ENCODE data around the gene SPRTN. TPM values are rescaled to one million over a fixed set of nuclear protein-coding genes. Genes with fewer than 3 reads are reported as not detected.
A peak's percentile ranks its signal among the peaks of the same experiment; 100 is the strongest.

SPRTN gene
- total RNA-seq, 4 donors from 2014 or later: 11.9 to 23.7 (median 15.0) TPM

- DNase-seq (ENCODE audit: extremely low spot score): no peak
- H3K4me3 ChIP-seq: no peak overlapping the region
- WGBS: 83% methylated on average over 4 of the region's 4 CpGs
- no peaks in the 10 kb centered on the region for H3K27me3 ChIP-seq
- H3K4me1 ChIP-seq: peaks cover 55 to 82% (median 73%) of the 10 kb centered on the region in 4 donors
- intact Hi-C loops (cut with DNase I): no loop called here
- H3K9me3 ChIP-seq: no peaks in the 10 kb centered on the region
- H3K36me3 ChIP-seq: no peaks in the 10 kb centered on the region
- H3K27ac ChIP-seq (replicated peaks in 1 of 4): peak overlapping the region; percentile 58 to 77 (median 62)
- TF ChIP-seq, protein P1, sequence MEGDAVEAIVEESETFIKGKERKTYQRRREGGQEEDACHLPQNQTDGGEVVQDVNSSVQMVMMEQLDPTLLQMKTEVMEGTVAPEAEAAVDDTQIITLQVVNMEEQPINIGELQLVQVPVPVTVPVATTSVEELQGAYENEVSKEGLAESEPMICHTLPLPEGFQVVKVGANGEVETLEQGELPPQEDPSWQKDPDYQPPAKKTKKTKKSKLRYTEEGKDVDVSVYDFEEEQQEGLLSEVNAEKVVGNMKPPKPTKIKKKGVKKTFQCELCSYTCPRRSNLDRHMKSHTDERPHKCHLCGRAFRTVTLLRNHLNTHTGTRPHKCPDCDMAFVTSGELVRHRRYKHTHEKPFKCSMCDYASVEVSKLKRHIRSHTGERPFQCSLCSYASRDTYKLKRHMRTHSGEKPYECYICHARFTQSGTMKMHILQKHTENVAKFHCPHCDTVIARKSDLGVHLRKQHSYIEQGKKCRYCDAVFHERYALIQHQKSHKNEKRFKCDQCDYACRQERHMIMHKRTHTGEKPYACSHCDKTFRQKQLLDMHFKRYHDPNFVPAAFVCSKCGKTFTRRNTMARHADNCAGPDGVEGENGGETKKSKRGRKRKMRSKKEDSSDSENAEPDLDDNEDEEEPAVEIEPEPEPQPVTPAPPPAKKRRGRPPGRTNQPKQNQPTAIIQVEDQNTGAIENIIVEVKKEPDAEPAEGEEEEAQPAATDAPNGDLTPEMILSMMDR (IDR thresholded peaks at IDR 0.05): no peak
- TF ChIP-seq POLR2AphosphoS5 (IDR thresholded peaks at IDR 0.05) (no peak), EP300 (IDR thresholded peaks at IDR 0.05) (no peak)
Measured at GRCh38 chr1:231395998-231396390, 57.9 kb downstream of the SPRTN start.

DNA sequence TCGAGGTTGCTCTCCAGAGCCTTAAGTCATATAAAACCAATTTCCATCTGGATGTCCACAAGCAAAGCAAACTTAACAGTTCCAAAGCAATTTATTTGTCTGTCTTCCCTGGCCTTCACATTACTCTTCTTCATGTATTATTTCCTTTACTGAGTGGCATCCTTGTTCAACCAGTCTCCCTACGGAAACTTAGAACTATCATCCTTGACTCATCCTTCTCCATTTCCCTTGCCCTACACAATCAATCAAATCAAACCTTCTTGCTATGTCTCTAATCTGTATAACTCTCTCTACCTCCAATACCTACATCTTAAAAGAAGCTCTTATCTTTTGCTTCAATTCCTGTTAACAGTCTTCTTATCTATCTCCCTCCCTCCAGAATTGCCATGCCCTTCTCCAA lies 58.5 kb downstream of the SPRTN start:
- H3K27ac ChIP-seq (replicated peaks in 1 of 4): peak overlapping the region; percentile 58 to 77 (median 62)
- peaks cover 55 to 88% (median 78%) of the 10 kb centered on the region in 4 donors for H3K4me1 ChIP-seq
- 88% methylated on average over 2 of the region's 2 CpGs for WGBS
- H3K4me3 ChIP-seq: no peak overlapping the region
- TF ChIP-seq POLR2A (IDR thresholded peaks at IDR 0.05; ENCODE audit: low read depth) (no peak), POLR2AphosphoS5 (IDR thresholded peaks at IDR 0.05) (no peak), EP300 (IDR thresholded peaks at IDR 0.05) (no peak)
- TF ChIP-seq, protein P1 (IDR thresholded peaks at IDR 0.05): no peak
- H3K36me3 ChIP-seq: no peaks in the 10 kb centered on the region
- no peaks in the 10 kb centered on the region for H3K27me3 ChIP-seq
- no peaks in the 10 kb centered on the region for H3K9me3 ChIP-seq
- intact Hi-C loops (cut with DNase I): no loop called here
- no peak for DNase-seq (ENCODE audit: extremely low spot score)

GRCh38 chr1:231397886-231398671 lies 60.0 kb downstream of the SPRTN start:
- no peaks in the 10 kb centered on the region for H3K9me3 ChIP-seq
- H3K4me3 ChIP-seq: no peak overlapping the region
- TF ChIP-seq, protein P1 (IDR thresholded peaks at IDR 0.05): no peak
- TF ChIP-seq POLR2A (IDR thresholded peaks at IDR 0.05; ENCODE audit: low read depth) (no peak), EP300 (IDR thresholded peaks at IDR 0.05) (no peak), POLR2AphosphoS5 (IDR thresholded peaks at IDR 0.05) (no peak)
- no peak for DNase-seq (ENCODE audit: extremely low spot score)
- peaks cover 55 to 83% (median 75%) of the 10 kb centered on the region in 4 donors for H3K4me1 ChIP-seq
- peak overlapping the region in 1 of 4 donors; percentile 10 for H3K27ac ChIP-seq (replicated peaks in 1 of 4)
- H3K36me3 ChIP-seq: no peaks in the 10 kb centered on the region
- 82% methylated on average over 4 of the region's 4 CpGs for whole genome bisulfite sequencing
- intact Hi-C loops (cut with DNase I): no loop called here
- H3K27me3 ChIP-seq: no peaks in the 10 kb centered on the region

DNA sequence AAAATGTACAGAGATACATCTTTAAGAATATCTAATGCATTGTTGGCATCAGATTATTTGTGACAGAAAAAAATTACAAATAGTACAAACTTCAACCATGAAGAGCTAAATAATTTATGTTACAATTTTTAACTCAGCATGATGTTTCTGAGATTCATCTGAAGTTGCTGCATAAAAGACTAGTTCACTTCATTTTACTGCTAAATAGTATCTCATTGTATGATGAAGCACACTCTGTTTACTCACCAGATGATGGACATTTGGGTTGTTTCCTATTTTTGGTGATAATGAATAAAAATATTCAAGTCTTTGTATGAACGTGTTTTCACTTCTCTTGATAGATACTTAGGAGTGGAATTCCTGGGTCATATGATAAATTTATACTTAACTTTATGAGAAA lies 63.4 kb downstream of the SPRTN start:
- 74% methylated on average over 1 of the region's 1 CpG for WGBS
- TF ChIP-seq EP300 (IDR thresholded peaks at IDR 0.05) (no peak), POLR2A (IDR thresholded peaks at IDR 0.05; ENCODE audit: low read depth) (no peak), POLR2AphosphoS5 (IDR thresholded peaks at IDR 0.05) (no peak)
- TF ChIP-seq, protein P1 (IDR thresholded peaks at IDR 0.05): no peak
- peaks cover 43 to 73% (median 63%) of the 10 kb centered on the region in 4 donors for H3K4me1 ChIP-seq
- H3K9me3 ChIP-seq: no peaks in the 10 kb centered on the region
- no peaks in the 10 kb centered on the region for H3K36me3 ChIP-seq
- no peak overlapping the region for H3K4me3 ChIP-seq
- no peaks in the 10 kb centered on the region for H3K27me3 ChIP-seq
- intact Hi-C loops (cut with DNase I): no loop called here
- DNase-seq (ENCODE audit: extremely low spot score): no peak
- H3K27ac ChIP-seq (replicated peaks in 1 of 4): no peak overlapping the region
